HG02588 (cell line): Measurements from ENCODE around the gene FNDC8.
"Not testable (repeated sequence)": the region's sequence is repeated elsewhere in the genome, so short reads cannot be mapped to it uniquely, and the experiment has no call there.

Experiments
- ATAC-seq: cut with Tn5 transposase; IDR thresholded peaks from one replicate; pipeline ENCODE4 v1.9.1; 2021; ENCODE audit warnings: mild to moderate bottlenecking, moderate library complexity; ENCODE audit not compliant: unreplicated experiment

The FNDC8 gene

GRCh38 chr17:35167666-35168065 lies 46.3 kb downstream of the FNDC8 start:
- ATAC-seq = no peak

- ATAC-seq = no peak
These were observed 48.5 kb downstream of the FNDC8 start for GRCh38 chr17:35169835-35170363.

DNA sequence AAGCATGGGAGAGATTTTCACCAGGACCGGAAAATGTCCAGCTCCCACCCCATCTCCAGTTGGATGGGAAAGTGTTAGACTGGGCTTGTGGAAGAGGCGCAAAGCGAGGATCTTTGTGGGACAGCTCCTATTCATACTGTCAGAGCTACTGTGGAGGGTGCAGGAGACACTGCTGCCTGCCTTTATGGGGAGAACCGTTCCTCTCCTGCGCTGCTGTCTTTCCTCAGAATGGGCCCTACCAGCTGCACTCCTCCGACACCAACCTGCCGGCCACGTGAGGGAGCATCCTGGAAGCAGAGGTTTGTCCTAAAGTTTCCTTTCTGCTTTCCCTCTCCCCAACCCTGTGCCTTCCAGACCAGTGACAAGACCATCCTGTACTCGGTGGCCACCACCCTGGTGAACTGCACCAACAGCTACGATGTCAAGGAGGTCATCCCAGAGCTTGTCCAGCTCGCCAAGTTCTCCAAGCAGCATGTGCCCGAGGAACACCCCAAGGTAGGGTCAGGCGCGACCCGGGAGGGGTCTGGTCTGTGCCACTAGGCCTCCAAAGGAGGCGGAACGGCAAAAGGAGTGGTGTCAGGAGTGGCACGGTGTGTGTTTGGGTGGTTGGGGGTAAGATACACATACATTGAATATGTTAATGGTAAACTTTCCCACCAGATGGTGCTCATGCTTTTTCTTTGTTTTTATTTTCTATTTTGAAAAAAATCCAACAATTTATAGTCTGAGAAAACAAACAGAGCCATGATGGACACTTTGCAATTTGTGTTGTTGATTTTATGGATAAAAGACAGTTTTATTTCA lies 49.8 kb downstream of the FNDC8 start:
- no peak for ATAC-seq

- no peak for ATAC-seq
These were observed 50.4 kb downstream of the FNDC8 start for GRCh38 chr17:35171834-35172233.

DNA sequence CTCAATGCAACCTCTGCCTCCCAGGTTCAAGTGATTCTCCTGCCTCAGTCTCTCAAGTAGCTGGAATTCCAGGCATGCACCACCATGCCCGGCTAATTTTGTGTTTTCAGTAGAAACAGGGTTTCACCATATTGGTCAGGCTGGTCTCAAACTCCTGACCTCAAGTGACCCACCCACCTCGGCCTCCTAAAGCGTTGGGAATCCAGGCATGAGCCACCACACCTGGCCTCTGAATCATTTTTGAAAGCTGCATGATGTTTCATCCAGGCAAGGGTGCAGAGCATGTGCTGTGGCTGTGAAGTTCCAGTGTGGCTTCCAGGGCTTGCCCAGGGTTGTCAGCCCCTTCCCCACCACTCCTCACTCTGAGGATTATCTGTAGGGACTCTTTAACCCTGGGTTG lies 50.9 kb downstream of the FNDC8 start:
- ATAC-seq = not testable (repeated sequence)

- ATAC-seq = no peak
These were observed 53.5 kb downstream of the FNDC8 start for GRCh38 chr17:35174835-35175334.

- ATAC-seq = no peak
These were observed 54.4 kb downstream of the FNDC8 start for GRCh38 chr17:35175638-35176415.

DNA sequence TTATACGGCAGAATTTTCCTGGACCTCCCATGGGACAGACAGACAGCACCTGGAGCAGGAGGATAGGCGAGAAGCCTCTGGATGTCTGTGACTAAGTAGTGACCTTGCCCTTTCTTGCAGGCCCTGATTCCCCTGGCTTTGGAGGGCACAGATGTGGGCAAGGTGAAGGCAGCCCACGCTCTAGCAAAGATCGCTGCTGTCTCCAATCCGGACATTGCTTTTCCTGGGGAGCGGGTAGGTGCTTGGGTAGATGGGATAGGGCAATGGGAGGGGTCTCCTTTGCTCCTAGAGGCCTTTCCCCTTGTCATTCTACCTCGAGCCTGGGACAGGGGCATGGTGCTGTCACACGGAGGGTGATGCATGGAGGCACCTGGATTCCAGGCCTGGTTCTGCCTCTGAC lies 55.5 kb downstream of the FNDC8 start:
- ATAC-seq = no peak

- ATAC-seq = not testable (repeated sequence)
These were observed 58.0 kb downstream of the FNDC8 start for GRCh38 chr17:35179379-35179778.
